GM12873 (cell line): ENCODE data around the gene MCUB.

Experiments
- TF ChIP-seq, protein P1 (sequence below): IDR thresholded peaks from 2 replicates; pipeline ENCODE4 v1.5.1; 2012; ENCODE audit warnings: low read depth, mild to moderate bottlenecking, moderate library complexity, low read length, control low read depth; ENCODE audit not compliant: insufficient read depth; ENCODE audit errors: missing control alignments

MCUB gene

GRCh38 chr4:109616243-109616642 is 56.2 kb downstream of the MCUB start:
- TF ChIP-seq, protein P1, sequence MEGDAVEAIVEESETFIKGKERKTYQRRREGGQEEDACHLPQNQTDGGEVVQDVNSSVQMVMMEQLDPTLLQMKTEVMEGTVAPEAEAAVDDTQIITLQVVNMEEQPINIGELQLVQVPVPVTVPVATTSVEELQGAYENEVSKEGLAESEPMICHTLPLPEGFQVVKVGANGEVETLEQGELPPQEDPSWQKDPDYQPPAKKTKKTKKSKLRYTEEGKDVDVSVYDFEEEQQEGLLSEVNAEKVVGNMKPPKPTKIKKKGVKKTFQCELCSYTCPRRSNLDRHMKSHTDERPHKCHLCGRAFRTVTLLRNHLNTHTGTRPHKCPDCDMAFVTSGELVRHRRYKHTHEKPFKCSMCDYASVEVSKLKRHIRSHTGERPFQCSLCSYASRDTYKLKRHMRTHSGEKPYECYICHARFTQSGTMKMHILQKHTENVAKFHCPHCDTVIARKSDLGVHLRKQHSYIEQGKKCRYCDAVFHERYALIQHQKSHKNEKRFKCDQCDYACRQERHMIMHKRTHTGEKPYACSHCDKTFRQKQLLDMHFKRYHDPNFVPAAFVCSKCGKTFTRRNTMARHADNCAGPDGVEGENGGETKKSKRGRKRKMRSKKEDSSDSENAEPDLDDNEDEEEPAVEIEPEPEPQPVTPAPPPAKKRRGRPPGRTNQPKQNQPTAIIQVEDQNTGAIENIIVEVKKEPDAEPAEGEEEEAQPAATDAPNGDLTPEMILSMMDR, result no peak

GRCh38 chr4:109622626-109623025 is 62.6 kb downstream of the MCUB start:
- TF ChIP-seq, protein P1, result no peak

DNA sequence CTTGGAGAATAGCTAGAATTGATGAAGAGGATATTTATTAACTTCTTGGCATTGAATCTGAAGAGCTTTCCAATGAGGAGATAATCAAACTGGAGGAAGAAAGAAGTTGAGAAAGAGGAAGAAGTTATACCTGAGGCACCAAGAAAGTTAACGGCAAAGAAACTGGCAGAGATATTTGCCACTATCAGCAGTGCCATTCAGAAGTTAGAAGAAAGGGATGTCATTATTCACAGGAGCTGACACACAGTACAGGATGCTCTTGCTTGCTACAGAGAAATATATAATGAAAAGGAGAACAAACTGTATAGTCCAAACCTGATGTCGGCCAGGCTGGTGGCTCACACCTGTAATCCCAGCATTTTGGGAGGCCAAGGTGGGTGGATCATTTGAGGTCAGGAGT is 64.5 kb downstream of the MCUB start:
- TF ChIP-seq, protein P1, result no peak

- TF ChIP-seq, protein P1, result no peak
Observed at GRCh38 chr4:109627361-109627760, 67.3 kb downstream of the MCUB start.

DNA sequence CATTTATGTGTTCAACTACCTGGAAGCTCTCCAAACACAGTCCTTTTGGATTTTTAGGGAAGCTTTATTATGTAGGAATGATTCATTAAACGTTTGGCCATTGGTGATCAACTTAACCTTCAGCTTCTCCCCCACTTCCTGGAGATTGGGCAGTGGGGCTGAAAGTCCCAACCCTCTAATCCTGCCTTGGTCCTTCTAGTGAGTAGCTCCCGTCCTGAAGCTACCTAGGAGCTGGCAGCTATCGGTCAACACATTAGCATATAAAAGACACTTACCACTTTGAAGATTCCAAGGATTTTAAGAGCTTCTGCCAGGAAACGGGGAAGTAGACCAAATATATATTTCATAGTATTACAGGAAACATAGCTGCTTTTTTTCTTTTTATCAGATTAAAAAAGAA is 69.7 kb downstream of the MCUB start:
- TF ChIP-seq, protein P1, result no peak

DNA sequence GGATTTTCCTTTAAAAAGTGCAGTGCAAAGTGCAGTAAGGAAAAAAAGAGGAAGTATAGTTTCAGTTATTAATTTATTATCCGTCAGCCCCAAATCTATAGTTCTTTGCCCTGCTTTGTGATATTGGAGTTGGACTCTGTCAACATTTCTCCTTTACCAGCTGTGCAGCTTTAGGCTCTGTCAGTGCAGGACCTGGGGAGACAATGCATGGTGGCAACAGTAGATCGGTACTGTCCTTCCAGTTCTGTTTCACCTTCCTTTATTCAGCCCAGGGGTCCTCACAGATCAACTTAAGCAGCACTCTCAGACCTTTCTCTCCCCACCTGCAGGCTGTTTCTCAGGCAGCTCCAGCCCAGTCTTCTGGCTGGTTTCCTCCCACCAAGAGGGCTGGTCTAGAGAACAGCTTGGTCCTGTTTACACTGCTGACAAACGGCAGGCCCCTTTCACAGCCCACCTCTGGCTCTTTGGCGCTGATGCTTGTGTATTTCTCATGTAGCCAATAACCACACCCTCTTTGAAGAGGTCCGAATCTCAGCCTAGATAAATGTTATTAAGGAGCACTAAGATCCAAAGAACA is 71.6 kb downstream of the MCUB start:
- TF ChIP-seq, protein P1, result no peak

GRCh38 chr4:109640644-109641043 is 80.6 kb downstream of the MCUB start:
- TF ChIP-seq, protein P1, result no peak
